GM19023 (cell line): ENCODE data around the gene TSPEAR.
"Not testable (repeated sequence)": the region's sequence is repeated elsewhere in the genome, so short reads cannot be mapped to it uniquely, and the experiment has no call there.

Experiments used
- ATAC-seq: cut with Tn5 transposase; IDR thresholded peaks from one replicate; pipeline ENCODE4 v1.9.1; 2021; ENCODE audit warnings: mild to moderate bottlenecking, moderate library complexity; ENCODE audit not compliant: unreplicated experiment

The TSPEAR gene

GRCh38 chr21:44686843-44687561 lies 24.4 kb downstream of the TSPEAR start:
- ATAC-seq = no peak

GRCh38 chr21:44686000-44686781 lies 25.2 kb downstream of the TSPEAR start:
- ATAC-seq = no peak

- not testable (repeated sequence) for ATAC-seq
Observed at GRCh38 chr21:44685050-44685449, 26.3 kb downstream of the TSPEAR start.

GRCh38 chr21:44684483-44684882 lies 26.9 kb downstream of the TSPEAR start:
- no peak for ATAC-seq

GRCh38 chr21:44684077-44684476 lies 27.3 kb downstream of the TSPEAR start:
- no peak for ATAC-seq

- ATAC-seq = no peak
Observed at GRCh38 chr21:44682580-44683151, 28.7 kb downstream of the TSPEAR start.

- ATAC-seq = no peak
Observed at GRCh38 chr21:44681861-44682579, 29.4 kb downstream of the TSPEAR start, which contains the start of gene KRTAP12-1. Gene KRTAP12-1, minus strand, starts transcription at chr21:44682163. Its CDS starts 40 bp downstream, at chr21:44682123.

GRCh38 chr21:44681152-44681551 lies 30.2 kb downstream of the TSPEAR start:
- ATAC-seq = no peak

GRCh38 chr21:44677881-44678280 lies 33.5 kb downstream of the TSPEAR start:
- ATAC-seq = no peak

GRCh38 chr21:44671911-44672310 lies 39.5 kb downstream of the TSPEAR start:
- no peak for ATAC-seq

- no peak for ATAC-seq
Observed at GRCh38 chr21:44670642-44671432, 40.5 kb downstream of the TSPEAR start.

- no peak for ATAC-seq
Observed at GRCh38 chr21:44667612-44668011, 43.8 kb downstream of the TSPEAR start.

- ATAC-seq = no peak
Observed at GRCh38 chr21:44666401-44667320, 44.7 kb downstream of the TSPEAR start, which contains the start of gene KRTAP12-2. Gene KRTAP12-2, minus strand, starts transcription at chr21:44666927. Its CDS starts 41 bp downstream, at chr21:44666886.

GRCh38 chr21:44664691-44665090 lies 46.7 kb downstream of the TSPEAR start:
- no peak for ATAC-seq

- ATAC-seq = not testable (repeated sequence)
Observed at GRCh38 chr21:44661567-44661966, 49.8 kb downstream of the TSPEAR start.

- ATAC-seq = no peak
Observed at GRCh38 chr21:44658913-44659595, 52.3 kb downstream of the TSPEAR start.

GRCh38 chr21:44658541-44658910 lies 52.8 kb downstream of the TSPEAR start:
- no peak for ATAC-seq

GRCh38 chr21:44657635-44658540 lies 53.5 kb downstream of the TSPEAR start, which contains the start of gene KRTAP12-3:
Gene KRTAP12-3, plus strand, starts transcription at chr21:44657932. Its CDS starts 48 bp downstream, at chr21:44657980.
- ATAC-seq = no peak
